Cerebellar nuclear complex (tissue), 1 donor: ENCODE data around the gene KRTCAP3.
"Not testable (repeated sequence)": the region's sequence is repeated elsewhere in the genome, so short reads cannot be mapped to it uniquely, and the experiment has no call there.

Experiments used
- DNase-seq, 2 experiments: peaks; one replicate each; lab custom pipeline; 2025; lab: John Stamatoyannopoulos, UW

Gene KRTCAP3

DNA sequence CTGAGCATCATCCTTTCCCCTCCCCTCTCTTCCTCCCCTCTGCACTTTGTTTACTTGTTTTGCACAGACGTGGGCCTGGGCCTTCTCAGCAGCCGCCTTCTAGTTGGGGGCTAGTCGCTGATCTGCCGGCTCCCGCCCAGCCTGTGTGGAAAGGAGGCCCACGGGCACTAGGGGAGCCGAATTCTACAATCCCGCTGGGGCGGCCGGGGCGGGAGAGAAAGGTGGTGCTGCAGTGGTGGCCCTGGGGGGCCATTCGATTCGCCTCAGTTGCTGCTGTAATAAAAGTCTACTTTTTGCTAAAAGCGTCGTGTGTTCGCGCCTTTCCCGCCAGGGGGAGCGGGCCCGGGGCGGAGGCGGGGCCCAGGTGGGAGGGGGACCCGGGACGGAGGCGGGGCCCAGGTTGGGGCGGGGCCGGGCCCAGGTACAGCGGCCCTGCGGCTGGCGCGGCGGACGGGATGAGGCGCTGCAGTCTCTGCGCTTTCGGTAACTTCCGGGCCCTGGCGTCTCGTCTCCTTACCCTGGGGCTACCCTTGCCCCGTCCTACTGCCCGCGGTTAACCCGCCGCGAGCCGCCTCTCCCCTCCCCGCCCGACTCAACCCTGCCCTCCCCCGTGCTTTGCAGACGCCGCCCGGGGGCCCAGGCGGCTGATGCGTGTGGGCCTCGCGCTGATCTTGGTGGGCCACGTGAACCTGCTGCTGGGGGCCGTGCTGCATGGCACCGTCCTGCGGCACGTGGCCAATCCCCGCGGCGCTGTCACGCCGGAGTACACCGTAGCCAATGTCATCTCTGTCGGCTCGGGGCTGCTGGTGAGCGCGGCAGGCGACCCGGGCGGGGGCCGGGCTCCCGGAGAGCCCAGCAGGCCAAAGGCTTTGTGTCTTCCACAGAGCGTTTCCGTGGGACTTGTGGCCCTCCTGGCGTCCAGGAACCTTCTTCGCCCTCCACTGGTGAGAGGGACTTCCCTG, at the start of gene KRTCAP3:
KRTCAP3 (plus strand) TSS at position 424 of the 962 bp plus-strand sequence; CDS start at position 456, 32 bp downstream.
- DNase-seq, result no peak

GRCh38 chr2:27393225-27393624, 49.0 kb upstream of the KRTCAP3 start:
- DNase-seq, result no peak

GRCh38 chr2:27398962-27399361, 43.2 kb upstream of the KRTCAP3 start:
- no peak for DNase-seq

DNA sequence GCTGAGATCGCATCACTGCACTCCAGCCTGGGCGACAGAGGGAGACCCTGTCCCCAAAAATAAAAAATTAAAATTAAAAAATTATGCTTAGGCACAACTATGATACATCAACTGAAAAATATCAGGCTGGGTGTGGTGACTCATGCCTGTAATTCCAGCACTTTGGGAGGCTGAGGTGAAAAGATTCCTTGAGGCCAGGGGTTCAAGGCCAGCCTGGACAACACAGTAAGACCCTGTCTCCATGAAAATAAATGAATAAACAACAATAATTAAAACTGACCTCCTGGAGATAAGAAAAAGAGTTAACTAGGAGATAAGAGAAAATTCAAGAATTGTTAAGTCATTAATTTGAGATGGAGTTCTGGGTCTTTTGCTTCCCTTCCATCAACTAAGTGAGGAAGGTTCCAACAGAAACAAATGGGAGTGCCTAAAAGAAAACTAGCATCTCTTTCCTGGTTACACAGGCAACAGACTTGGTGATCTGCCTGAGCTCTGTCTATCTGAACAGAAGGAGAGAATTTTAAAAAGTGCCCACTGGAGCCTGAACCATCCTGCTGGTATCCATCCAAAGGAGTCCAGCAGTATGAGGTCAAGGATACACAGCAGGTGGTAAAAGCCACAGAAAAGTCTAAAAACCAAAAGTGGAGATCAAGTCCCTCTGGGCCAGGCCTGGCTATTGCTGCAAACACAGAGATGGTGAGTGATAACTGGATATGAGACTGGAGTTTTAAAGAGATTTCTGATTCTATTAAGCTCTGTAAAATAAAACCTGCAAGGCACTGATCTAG, 41.6 kb upstream of the KRTCAP3 start:
- DNase-seq, result no peak

DNA sequence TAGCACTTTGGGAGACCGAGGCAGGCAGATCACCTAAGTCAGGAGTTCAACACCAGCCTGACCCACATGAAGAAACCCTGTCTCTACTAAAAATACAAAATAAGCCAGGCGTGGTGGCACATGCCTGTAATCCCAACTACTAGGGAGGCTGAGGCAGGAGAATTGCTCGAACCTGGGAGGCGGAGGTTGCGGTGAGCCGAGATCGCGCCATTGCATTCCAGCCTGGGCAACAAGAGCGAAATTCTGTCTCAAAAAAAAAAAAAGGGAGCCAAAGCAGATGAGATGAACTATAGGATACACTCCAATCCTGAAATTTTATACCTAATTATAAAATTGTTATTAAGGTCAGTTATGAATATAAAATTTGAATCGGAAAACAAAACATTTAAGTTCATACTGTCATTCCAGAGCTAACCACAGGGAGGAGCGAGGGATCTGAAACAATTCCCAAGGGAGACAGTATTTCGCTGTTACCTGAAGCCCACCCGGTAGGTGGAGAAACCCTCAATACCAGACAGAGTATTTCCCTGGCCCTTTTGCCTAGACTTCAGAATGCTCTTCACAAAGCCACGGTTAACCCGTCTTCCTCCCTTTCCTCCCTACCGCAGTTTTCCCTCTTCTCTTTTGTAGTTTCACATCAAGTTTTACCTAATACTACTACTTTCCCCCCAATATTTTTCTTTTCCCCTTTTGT, 34.2 kb upstream of the KRTCAP3 start:
- no peak for DNase-seq

GRCh38 chr2:27408601-27409320, 33.4 kb upstream of the KRTCAP3 start:
- no peak for DNase-seq

DNA sequence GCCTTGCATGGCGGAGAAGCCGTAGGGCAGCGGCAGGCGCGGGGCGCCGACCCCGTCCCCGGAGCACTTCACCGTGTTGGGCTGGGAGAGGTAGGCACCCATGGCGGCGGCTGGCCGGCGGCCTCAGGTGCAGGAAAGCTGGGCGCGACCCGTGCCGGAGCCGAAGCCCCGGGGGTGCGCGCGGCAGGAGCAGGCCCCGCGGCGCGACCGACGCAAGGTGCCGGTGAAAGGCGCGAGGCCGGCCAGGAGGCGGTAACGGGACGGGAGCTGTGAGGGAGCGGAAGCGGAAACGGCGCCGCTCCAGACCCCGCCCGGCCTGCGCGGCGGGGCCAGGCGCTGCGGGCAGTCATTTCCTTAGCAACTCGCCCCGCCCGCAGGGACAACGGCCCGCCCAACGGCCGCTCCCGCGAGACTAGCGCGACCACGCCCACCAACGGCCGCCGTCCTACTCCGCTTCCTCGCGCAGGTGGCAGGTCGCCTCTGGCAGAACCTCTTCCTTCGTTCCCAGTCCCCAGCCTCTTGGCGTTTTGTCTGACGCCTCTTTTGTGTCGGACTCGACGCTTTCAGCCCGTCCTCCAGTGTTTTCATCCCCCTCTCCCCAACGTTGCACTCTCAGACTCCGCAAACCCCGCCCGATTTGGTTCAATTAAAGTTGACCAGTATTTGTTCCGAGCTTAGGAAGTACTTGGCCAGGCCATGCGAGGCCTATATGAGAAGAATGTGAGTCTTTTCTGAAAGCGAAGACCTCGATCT, 32.7 kb upstream of the KRTCAP3 start, which contains the start of gene PPM1G:
PPM1G (minus strand) TSS at position 271 of the 753 bp plus-strand sequence; CDS start at position 102, 169 bp downstream.
- DNase-seq, result peak; percentile 44 to 77

DNA sequence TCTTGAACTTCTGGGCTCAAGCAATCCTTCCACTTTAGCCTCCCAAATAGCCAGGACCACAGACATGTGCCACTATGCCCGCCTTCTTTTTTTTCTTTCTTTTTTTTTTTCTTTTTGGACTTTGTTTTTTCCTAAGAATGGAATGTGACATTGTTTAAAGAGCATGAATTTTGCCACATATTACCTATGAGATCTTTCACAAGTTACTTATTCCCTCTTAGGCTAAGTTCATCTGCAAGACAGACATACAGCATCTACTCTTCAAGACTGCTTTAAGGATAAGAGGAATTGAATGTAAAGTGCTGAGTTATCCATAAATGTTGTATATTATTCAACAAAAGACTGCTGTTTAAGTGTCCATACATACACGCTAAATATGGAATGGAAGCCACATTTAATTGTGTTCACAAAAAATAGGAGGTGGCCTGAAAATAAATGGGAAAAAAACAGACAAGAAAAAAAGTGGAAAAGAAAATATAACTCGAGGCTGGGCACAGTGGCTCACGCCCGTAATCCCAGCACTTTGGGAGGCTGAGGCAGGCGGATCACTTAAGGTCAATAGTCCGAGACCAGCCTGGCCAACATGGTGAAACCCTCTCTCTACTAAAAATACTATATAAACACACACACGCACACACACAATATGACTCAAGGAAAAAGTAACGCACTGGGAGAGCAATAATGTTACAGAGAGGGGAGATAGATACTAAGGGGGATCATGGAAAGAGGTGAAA, 29.6 kb upstream of the KRTCAP3 start:
- no peak for DNase-seq

- no peak for DNase-seq
Measured at GRCh38 chr2:27416151-27416550, 26.0 kb upstream of the KRTCAP3 start.

GRCh38 chr2:27420996-27421395, 21.2 kb upstream of the KRTCAP3 start:
- no peak for DNase-seq

- no peak for DNase-seq
Measured at GRCh38 chr2:27421660-27422250, 20.4 kb upstream of the KRTCAP3 start.

DNA sequence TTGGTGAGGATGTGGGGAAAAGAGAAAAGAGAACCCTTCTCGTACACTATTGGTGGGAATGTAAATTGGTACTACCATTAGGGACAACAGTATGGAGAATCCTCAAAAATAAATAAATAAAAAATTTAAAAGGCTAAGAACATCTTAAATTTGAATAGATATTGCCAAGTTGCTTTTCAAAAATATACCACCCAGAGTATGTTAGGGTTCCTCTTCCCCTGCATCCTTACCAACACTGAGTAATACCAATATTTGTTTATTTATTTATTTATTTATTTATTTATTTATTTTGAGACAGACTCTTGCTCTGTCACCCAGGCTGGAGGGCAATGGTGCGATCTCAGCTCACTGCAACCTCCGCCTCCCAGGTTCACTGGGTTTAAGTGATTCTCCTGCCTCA, 19.2 kb upstream of the KRTCAP3 start:
- DNase-seq, result no peak

DNA sequence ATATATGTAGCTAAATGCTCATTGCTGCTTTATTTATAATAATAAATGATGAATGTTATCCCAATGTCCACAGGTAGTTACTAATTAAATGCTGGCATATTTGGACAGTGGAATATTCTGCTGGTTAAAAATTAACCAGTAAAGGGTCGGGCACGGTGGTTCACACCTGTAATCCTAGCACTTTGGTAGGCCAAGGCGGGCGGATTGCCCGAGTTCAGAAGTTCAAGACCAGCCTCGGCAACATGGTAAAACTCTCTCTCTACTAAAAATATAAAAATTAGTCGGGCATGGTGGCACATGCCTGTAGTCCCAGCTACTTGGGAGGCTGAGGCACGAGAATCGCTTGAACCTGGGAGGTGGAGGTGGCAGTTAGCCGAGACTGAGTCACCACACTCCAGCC, 17.1 kb upstream of the KRTCAP3 start:
- DNase-seq, result not testable (repeated sequence)

DNA sequence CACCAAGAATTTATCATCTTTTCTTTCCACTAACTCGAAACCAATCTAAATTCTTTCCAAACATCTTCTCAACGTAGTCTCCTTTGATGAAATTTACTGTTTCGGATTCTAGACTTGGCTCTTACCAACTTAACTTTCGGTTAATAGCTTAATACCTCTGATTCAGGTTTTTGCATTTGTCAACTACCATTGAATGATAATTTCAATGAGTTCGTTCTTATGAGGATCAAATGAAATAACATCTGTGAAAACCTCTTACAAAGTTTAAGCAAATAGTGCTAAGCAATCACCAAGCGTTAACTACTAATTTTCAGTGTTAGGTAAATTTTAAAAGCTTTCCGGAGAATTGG, 14.3 kb upstream of the KRTCAP3 start:
- DNase-seq, result no peak

DNA sequence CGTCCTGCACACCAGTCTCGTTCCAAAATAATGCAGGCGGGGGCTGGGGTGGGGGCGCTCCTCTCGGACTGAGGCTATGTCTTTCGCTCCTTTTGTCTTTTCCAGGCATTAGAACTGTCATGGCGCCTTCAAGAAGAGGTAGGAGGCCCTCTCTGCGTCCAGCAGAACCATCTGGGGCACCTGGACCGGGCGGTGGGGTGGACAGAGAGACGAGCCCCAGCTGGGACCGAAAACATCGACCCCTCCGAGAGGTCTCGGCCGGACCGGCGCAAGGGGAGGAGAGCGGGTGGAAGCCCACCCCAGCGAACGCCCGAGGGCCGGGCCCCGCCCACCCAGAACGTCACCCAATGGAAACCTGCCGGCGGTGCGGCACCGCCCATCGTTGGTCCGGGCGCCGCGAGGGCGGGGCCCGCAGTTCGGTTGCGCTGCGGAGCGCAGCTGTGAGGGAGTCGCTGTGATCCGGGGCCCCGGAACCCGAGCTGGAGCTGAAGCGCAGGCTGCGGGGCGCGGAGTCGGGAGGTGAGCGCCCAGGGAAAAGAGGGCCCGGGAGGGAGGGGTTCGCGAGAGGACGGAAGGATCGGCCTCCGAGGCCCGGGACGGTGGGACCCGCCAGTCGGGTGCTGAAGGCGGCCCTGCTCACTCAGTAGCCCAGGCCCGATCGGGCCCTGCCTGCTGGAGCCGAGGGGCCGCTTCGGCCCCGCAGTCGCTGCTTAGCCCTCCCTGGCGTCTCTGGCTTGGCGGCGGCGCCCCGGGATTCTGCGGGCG, 13.8 kb upstream of the KRTCAP3 start, which contains the start of gene NRBP1:
NRBP1 (plus strand) TSS at position 419 of the 765 bp plus-strand sequence. CDS start 4,643 bp downstream, outside the sequence.
- peak; percentile 39 to 69 for DNase-seq

DNA sequence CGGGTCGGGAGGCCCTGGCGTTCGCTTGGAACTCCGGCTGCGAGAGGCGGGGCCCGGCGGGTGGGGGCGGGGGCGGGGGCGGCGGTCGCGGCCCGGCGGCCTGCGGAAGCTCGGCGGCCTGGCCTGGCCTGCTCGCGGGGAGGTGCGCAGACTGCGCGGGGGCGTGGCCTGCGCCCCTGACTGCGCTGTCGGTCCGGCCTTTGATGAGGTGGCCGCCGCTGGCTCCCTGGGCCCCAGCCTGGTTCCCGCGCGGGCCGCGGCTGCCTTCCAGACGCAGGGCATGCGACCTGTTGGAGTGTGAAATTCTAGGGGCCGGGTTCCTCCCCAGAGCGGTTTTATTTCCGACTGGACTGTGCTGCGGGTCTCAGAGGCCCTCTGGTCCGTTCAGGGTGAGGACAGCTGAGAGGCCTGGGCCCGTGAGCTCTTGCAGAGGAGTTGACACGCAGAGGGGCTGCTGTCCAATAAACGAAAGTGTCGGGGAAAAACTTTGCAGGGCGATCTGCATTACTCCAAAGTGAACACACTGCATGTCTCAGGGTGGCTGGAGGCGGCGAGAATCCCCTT, 13.1 kb upstream of the KRTCAP3 start:
- no peak for DNase-seq

DNA sequence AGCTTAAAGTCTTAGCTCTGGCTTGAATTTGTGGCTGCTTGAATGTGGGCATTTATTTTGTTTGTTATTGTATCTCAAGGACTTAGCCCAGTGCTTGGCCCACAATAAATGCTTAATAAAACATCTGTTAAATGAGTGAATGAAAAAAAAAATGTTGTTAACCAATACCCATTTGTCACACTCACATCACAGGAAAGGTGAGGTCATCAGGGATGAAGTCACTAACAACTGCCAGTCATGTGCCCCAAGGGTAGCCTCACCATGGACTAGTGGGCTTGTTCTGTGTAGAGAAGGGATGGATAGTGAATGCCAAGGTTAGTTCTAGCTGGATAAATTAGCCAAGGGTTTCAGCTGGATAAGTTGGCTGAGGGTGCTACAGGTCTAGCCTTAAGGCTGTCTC, 10.8 kb upstream of the KRTCAP3 start:
- no peak for DNase-seq

GRCh38 chr2:27435628-27436027, 6.6 kb upstream of the KRTCAP3 start:
- no peak for DNase-seq
